Astrocyte of the cerebellum (primary cell): ENCODE data around the gene L1TD1.

Experiments used
- DNase-seq: peaks from one replicate; pipeline ENCODE4 v3.0.0-alpha.2; 2011; ENCODE audit warnings: low read depth
- H3K4me3 ChIP-seq: 2 replicates; pipeline ENCODE4 v1.5.1; 2011; ENCODE audit warnings: mild to moderate bottlenecking, low read depth, low read length, moderate library complexity
- CTCF ChIP-seq: IDR thresholded peaks from 2 replicates; pipeline ENCODE4 v1.5.1; 2012; ENCODE audit warnings: low read length, low read depth, moderate library complexity, mild to moderate bottlenecking; ENCODE audit errors: missing control alignments
- in situ Hi-C: cut with HindIII; loops from 2 replicates; pipeline ENCODE4 v1.10.0; 2017; ENCODE audit warnings: low sequenced_read_pairs

The L1TD1 gene

GRCh38 chr1:62185677-62186076 is 9.0 kb upstream of the L1TD1 start:
- no peak overlapping the region for H3K4me3 ChIP-seq
- in situ Hi-C loops, result no loop called here
- DNase-seq, result no peak
- no peak for TF ChIP-seq CTCF

- no peak overlapping the region for H3K4me3 ChIP-seq
- DNase-seq, result no peak
- TF ChIP-seq CTCF, result no peak
- in situ Hi-C loops, result no loop called here
These were observed 7.1 kb upstream of the L1TD1 start for GRCh38 chr1:62187548-62187947.

GRCh38 chr1:62188111-62188510 is 6.5 kb upstream of the L1TD1 start:
- in situ Hi-C loops, result no loop called here
- no peak overlapping the region for H3K4me3 ChIP-seq
- TF ChIP-seq CTCF, result no peak
- DNase-seq, result no peak

GRCh38 chr1:62196086-62196690 is 1.5 kb downstream of the L1TD1 start:
- no peak for TF ChIP-seq CTCF
- no peak for DNase-seq
- no peak overlapping the region for H3K4me3 ChIP-seq
- in situ Hi-C loops, result no loop called here

- no peak overlapping the region for H3K4me3 ChIP-seq
- in situ Hi-C loops, result no loop called here
These were observed 3.6 kb downstream of the L1TD1 start for GRCh38 chr1:62198069-62198780.

GRCh38 chr1:62198781-62199125 is 4.1 kb downstream of the L1TD1 start:
- no peak for DNase-seq
- TF ChIP-seq CTCF, result no peak
- H3K4me3 ChIP-seq, result no peak overlapping the region
- in situ Hi-C loops, result no loop called here

More at GRCh38 chr1:62198069-62198780, 3.6 kb downstream of the L1TD1 start:
- DNase-seq, result no peak
- TF ChIP-seq CTCF, result no peak

- in situ Hi-C loops, result no loop called here
- no peak overlapping the region for H3K4me3 ChIP-seq
- no peak for TF ChIP-seq CTCF
- no peak for DNase-seq
These were observed 12.5 kb downstream of the L1TD1 start for GRCh38 chr1:62207187-62207586.
